Activated B cell treated with CpG ODN at 0.5 μM for 24 hours (primary cell): Measurements from ENCODE around the gene STAC2. TPM values are rescaled to one million over a fixed set of nuclear protein-coding genes. Genes with fewer than 3 reads are reported as not detected.

Experiments used
- ATAC-seq: fragments of 200-7000 bp; cut with Tn5 transposase; one replicate; pipeline ENCODE4 v1.10.0; 2021; ENCODE audit warnings: low read depth, mild to moderate bottlenecking, moderate library complexity
- CTCF ChIA-PET: fragments of 350-600 bp; sonication (Branson Sonifier 250); formaldehyde crosslinking; loops from one replicate; lab custom pipeline; 2021; ENCODE audit warnings: antibody characterized with exemption; lab: Charles Lee
- POLR2A ChIA-PET: fragments of 350-600 bp; sonication (Branson Sonifier 250); formaldehyde crosslinking; loops from one replicate; lab custom pipeline; 2021; ENCODE audit warnings: antibody characterized with exemption; lab: Charles Lee
- DNase-seq: peaks from one replicate; pipeline ENCODE4 v3.0.0; 2022
- H3K27ac Mint-ChIP-seq: one replicate; pipeline ENCODE4 v1.8.0; 2020; ENCODE audit warnings: mixed read lengths
- H3K27me3 Mint-ChIP-seq: one replicate; pipeline ENCODE4 v1.8.0; 2021; ENCODE audit warnings: mixed read lengths
- H3K36me3 Mint-ChIP-seq: one replicate; pipeline ENCODE4 v1.8.0; 2021; ENCODE audit warnings: low read depth, mixed read lengths
- H3K4me1 Mint-ChIP-seq: one replicate; pipeline ENCODE4 v1.8.0; 2021; ENCODE audit warnings: mixed read lengths
- H3K4me3 Mint-ChIP-seq: one replicate; pipeline ENCODE4 v1.8.0; 2020; ENCODE audit warnings: mild to moderate bottlenecking, mixed read lengths
- H3K9me3 Mint-ChIP-seq: one replicate; pipeline ENCODE4 v1.8.0; 2020; ENCODE audit warnings: mixed read lengths
- CTCF ChIP-seq: fragments of 200-600 bp; IDR thresholded peaks from one replicate; pipeline ENCODE4 v1.8.0; 2022; ENCODE audit warnings: antibody characterized with exemption, mild to moderate bottlenecking
- intact Hi-C: fragments of 100-400 bp; cut with micrococcal nuclease; formaldehyde crosslinking; loops from one replicate; pipeline ENCODE4 v1.15.1; 2024
- total RNA-seq: library from RNA; stranded (reverse); gene quantifications from 2 replicates; pipeline ENCODE4 v1.2.3, GENCODE V29; 2022

Gene STAC2
- total RNA-seq, 1 donor from 2014 or later = not detected

- peaks cover 39% of the 10 kb centered on the region for H3K27me3 Mint-ChIP-seq
- peak overlapping the region; percentile 73 for H3K4me3 Mint-ChIP-seq
- no peaks in the 10 kb centered on the region for H3K36me3 Mint-ChIP-seq
- ATAC-seq (peak; percentile 60), DNase-seq (no peak)
- CTCF ChIA-PET = no interaction called here
- intact Hi-C loops = loop anchor here (2.0 kb wide), 2 partner anchors 14 to 16 kb away; no protein-coding TSS in a partner anchor
- H3K9me3 Mint-ChIP-seq = no peaks in the 10 kb centered on the region
- no peak for TF ChIP-seq CTCF
- no peak overlapping the region for H3K27ac Mint-ChIP-seq
- H3K4me1 Mint-ChIP-seq = peaks cover 12% of the 10 kb centered on the region
- POLR2A ChIA-PET = interaction anchor here (0.6 kb wide), 1 partner anchor 18 kb away, joined by 3 read pairs; no protein-coding TSS in a partner anchor
Observed at GRCh38 chr17:39224778-39225307, 902 bp downstream of the STAC2 start.

GRCh38 chr17:39223907-39224777, 1.6 kb downstream of the STAC2 start:
- H3K36me3 Mint-ChIP-seq = no peaks in the 10 kb centered on the region
- H3K27ac Mint-ChIP-seq = peak overlapping the region; percentile 30
- ChIA-PET POLR2A (interaction anchor here (0.6 to 1.4 kb wide), 3 partner anchors 18 to 40 kb away, joined by 3 read pairs; partner anchors contain the start of gene RPL19), CTCF (interaction anchor here (1.3 to 1.4 kb wide), 2 partner anchors 14 to 21 kb away, joined by 3 to 4 read pairs; no protein-coding TSS in a partner anchor)
- ATAC-seq = no peak
- no peak for TF ChIP-seq CTCF
- peaks cover 32% of the 10 kb centered on the region for H3K27me3 Mint-ChIP-seq
- no peak for DNase-seq
- peak overlapping the region; percentile 44 for H3K4me3 Mint-ChIP-seq
- intact Hi-C loops = loop anchor here (2.0 kb wide), 2 partner anchors 15 kb away; no protein-coding TSS in a partner anchor
- no peaks in the 10 kb centered on the region for H3K9me3 Mint-ChIP-seq
- H3K4me1 Mint-ChIP-seq = peaks cover 12% of the 10 kb centered on the region

GRCh38 chr17:39222866-39223834, 2.6 kb downstream of the STAC2 start:
- H3K36me3 Mint-ChIP-seq = no peaks in the 10 kb centered on the region
- peak overlapping the region; percentile 30 for H3K27ac Mint-ChIP-seq
- ATAC-seq = no peak
- TF ChIP-seq CTCF = no peak
- H3K9me3 Mint-ChIP-seq = no peaks in the 10 kb centered on the region
- DNase-seq = no peak
- ChIA-PET CTCF (interaction anchor here (1.3 to 1.4 kb wide), 2 partner anchors 15 to 22 kb away, joined by 3 to 4 read pairs; no protein-coding TSS in a partner anchor), POLR2A (interaction anchor here (1.0 to 1.4 kb wide), 3 partner anchors 14 to 39 kb away, joined by 3 read pairs; partner anchors contain the start of gene RPL19)
- H3K4me1 Mint-ChIP-seq = peaks cover 12% of the 10 kb centered on the region
- peaks cover 26% of the 10 kb centered on the region for H3K27me3 Mint-ChIP-seq
- intact Hi-C loops = no loop called here
- H3K4me3 Mint-ChIP-seq = no peak overlapping the region

GRCh38 chr17:39222151-39222550, 3.6 kb downstream of the STAC2 start:
- Mint-ChIP-seq H3K4me3 (no peak overlapping the region), H3K36me3 (no peaks in the 10 kb centered on the region), H3K4me1 (peaks cover 12% of the 10 kb centered on the region), H3K27ac (no peak overlapping the region), H3K27me3 (peaks cover 17% of the 10 kb centered on the region), H3K9me3 (no peaks in the 10 kb centered on the region)
- no peak for ATAC-seq
- no peak for DNase-seq
- CTCF ChIA-PET = interaction anchor here (1.5 kb wide), 1 partner anchor 10 kb away, joined by 3 read pairs; no protein-coding TSS in a partner anchor
- TF ChIP-seq CTCF = no peak
- POLR2A ChIA-PET = interaction anchor here (1.2 kb wide), 1 partner anchor 13 kb away, joined by 3 read pairs; no protein-coding TSS in a partner anchor
- intact Hi-C loops = no loop called here
